Skeletal muscle satellite cell (primary cell): ENCODE measurements around the gene PET100.

Experiments
- H3K27me3 ChIP-seq: 2 replicates; pipeline ENCODE4 v1.7.0; 2013; ENCODE audit warnings: low read length; ENCODE audit not compliant: control insufficient read depth, insufficient read depth
- H3K36me3 ChIP-seq: 2 replicates; pipeline ENCODE4 v1.7.0; 2013; ENCODE audit warnings: mild to moderate bottlenecking, control low read depth, low read length; ENCODE audit not compliant: insufficient read depth
- H3K4me1 ChIP-seq: 2 replicates; pipeline ENCODE4 v1.7.0; 2013; ENCODE audit warnings: low read length; ENCODE audit not compliant: control insufficient read depth, insufficient read depth
- H3K4me2 ChIP-seq: 2 replicates; pipeline ENCODE4 v1.7.0; 2013; ENCODE audit warnings: mild to moderate bottlenecking, low read length
- H3K4me3 ChIP-seq: 2 replicates; pipeline ENCODE4 v1.7.0; 2013; ENCODE audit warnings: low read length
- H3K9ac ChIP-seq: 2 replicates; pipeline ENCODE4 v1.7.0; 2013; ENCODE audit warnings: mild to moderate bottlenecking, low read depth, low read length, moderate library complexity
- H3K9me3 ChIP-seq: replicated peaks from 2 replicates; pipeline ENCODE4 v1.7.0; 2013; ENCODE audit warnings: mild to moderate bottlenecking, control low read depth, low read length

PET100 gene

GRCh38 chr19:7614859-7615741, 14.5 kb upstream of the PET100 start:
- Histone ChIP-seq H3K9ac (no peak overlapping the region), H3K36me3 (peaks cover 7% of the 10 kb centered on the region), H3K27me3 (no peaks in the 10 kb centered on the region), H3K4me2 (no peak overlapping the region), H3K9me3 (no peaks in the 10 kb centered on the region), H3K4me3 (no peak overlapping the region), H3K4me1 (peaks cover 10% of the 10 kb centered on the region)

- no peak overlapping the region for H3K4me3 ChIP-seq
- no peak overlapping the region for H3K9ac ChIP-seq
- H3K9me3 ChIP-seq, result no peaks in the 10 kb centered on the region
- H3K27me3 ChIP-seq, result no peaks in the 10 kb centered on the region
- H3K4me1 ChIP-seq, result peaks cover 10% of the 10 kb centered on the region
- peaks cover 22% of the 10 kb centered on the region for H3K36me3 ChIP-seq
- H3K4me2 ChIP-seq, result no peak overlapping the region
Measured at GRCh38 chr19:7617172-7617571, 12.4 kb upstream of the PET100 start.

GRCh38 chr19:7617735-7618134, 11.9 kb upstream of the PET100 start:
- Histone ChIP-seq H3K9me3 (no peaks in the 10 kb centered on the region), H3K4me1 (peaks cover 10% of the 10 kb centered on the region), H3K36me3 (peaks cover 27% of the 10 kb centered on the region), H3K9ac (no peak overlapping the region), H3K4me3 (no peak overlapping the region), H3K4me2 (no peak overlapping the region), H3K27me3 (no peaks in the 10 kb centered on the region)

GRCh38 chr19:7618348-7618747, 11.2 kb upstream of the PET100 start:
- Histone ChIP-seq H3K4me1 (peaks cover 10% of the 10 kb centered on the region), H3K36me3 (peaks cover 33% of the 10 kb centered on the region), H3K9me3 (no peaks in the 10 kb centered on the region), H3K4me3 (no peak overlapping the region), H3K9ac (no peak overlapping the region), H3K27me3 (no peaks in the 10 kb centered on the region), H3K4me2 (no peak overlapping the region)

GRCh38 chr19:7618771-7619510, 10.7 kb upstream of the PET100 start:
- H3K4me2 ChIP-seq, result no peak overlapping the region
- no peak overlapping the region for H3K4me3 ChIP-seq
- H3K9me3 ChIP-seq, result no peaks in the 10 kb centered on the region
- peaks cover 10% of the 10 kb centered on the region for H3K4me1 ChIP-seq
- H3K9ac ChIP-seq, result no peak overlapping the region
- no peaks in the 10 kb centered on the region for H3K27me3 ChIP-seq
- peaks cover 36% of the 10 kb centered on the region for H3K36me3 ChIP-seq

DNA sequence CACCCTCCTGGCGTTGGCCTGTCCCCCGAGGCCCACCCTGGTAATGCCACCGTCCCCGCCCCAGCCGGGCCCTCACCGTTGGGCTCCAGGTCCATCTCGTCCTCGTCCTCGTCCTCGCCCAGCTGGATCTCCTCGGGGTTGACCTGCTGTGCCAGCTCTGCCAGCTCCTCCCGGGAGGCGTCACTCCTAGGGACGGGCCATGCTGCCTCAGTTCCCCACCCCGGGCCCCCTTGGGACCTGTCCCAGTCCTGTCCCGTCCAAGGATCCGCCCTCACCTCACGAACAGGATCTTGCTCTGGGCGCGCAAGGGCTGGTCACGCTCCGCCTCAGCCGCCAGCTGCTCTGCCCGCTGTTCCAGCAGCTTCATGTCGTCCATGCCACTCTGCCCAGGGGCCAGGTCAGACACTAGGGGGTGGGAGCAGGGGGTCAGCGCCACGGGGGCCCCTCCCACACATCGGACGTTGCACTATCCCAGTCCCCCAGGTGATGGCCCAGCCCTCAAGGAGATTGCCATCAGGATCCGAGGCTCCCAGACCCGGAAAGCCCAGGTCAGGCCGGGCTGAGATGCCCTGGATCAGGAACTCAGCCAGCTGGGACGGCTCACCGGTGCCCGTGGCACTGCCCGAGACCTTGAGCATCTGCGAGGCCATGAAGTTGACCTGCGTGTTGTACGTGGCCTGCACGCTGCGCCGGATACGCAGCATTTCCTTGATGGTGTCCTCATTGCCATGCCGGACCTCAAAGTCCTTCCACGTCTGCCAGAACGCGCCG, 9.7 kb upstream of the PET100 start:
- Histone ChIP-seq H3K4me2 (no peak overlapping the region), H3K9me3 (no peaks in the 10 kb centered on the region), H3K4me3 (no peak overlapping the region), H3K27me3 (no peaks in the 10 kb centered on the region), H3K36me3 (peaks cover 39% of the 10 kb centered on the region), H3K9ac (no peak overlapping the region), H3K4me1 (peaks cover 10% of the 10 kb centered on the region)

DNA sequence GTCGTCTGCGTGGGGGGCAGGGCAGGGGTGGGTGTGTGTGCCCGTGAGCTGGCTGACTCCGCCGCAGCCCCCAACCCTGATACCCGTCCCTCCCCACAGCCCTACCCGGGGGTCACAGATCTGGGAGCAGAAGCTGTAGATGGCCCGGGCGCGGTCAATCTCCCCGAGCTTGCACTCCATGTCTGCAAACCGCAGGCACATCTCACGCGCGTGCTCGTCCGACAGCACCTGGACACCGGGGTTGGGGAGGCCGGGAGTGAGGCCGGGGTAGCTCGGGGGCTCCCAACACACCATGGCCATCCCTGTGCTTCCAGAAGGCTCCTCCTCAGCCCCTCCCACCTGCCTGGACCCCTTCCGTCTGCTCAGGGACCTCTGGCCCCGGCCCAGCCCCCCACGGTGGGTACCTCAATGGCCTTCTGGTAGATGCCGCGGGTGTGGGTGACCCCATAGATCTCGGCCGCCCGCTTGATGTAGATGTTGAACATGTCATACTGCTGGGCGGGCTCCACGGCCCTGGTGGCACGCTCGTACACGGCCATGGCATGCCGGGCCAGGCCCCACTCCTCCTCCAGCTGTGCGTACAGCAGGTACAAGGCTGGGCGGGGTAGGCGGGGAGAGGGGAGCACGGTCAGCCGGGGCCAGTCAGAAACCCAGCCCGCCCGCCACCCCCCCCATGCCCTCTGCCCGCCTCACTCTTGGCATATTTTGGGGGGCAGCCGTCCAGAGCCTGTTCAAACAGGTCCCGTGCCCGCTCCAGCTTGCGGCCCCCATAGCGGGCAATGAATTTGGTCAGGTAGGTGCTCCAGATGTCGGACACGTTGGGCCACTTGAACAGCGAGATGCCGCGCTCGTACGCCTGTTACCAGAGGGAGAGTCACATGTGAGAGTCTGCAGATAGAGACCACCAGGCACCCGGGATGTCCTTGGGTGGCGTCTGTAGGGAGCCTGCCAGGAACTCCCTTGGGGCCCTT, 8.9 kb upstream of the PET100 start:
- Histone ChIP-seq H3K4me2 (no peak overlapping the region), H3K9ac (no peak overlapping the region), H3K4me3 (no peak overlapping the region), H3K4me1 (peaks cover 10% of the 10 kb centered on the region), H3K36me3 (peaks cover 41% of the 10 kb centered on the region), H3K27me3 (no peaks in the 10 kb centered on the region), H3K9me3 (no peaks in the 10 kb centered on the region)

DNA sequence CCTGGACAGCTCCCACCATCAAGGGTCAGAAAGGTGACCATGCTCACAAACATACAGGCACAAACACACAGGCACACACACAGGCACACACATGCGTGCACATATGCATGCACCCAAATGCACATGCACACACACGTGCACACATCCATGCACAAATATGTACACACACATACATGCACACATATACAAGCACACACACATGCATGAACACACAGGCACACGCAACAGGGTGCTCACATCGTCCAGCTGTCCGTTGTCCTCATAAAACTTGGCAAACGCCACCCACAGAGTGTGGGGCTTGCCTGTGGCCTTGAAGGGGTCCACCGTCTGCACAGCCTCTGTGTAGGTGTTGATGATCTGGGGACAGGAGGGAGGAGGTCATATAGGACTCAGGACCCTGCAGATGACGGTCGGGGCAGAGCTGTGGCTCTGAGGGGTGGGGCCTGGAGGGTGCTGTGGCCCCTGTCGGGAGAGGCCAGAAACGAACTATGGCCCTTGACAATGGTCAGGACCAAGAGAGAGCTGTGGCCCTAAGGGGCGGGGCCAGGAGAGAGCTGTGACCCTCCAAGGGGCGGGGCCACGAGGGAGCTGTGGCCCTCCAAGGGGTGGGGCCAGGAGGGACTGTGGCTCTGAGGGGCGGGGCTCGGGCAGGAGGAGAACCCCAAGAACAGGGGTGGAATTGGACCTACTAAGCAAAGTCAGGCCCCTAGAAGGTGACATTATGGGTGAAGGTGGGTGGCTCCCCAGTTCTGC, 6.5 kb upstream of the PET100 start:
- peaks cover 52% of the 10 kb centered on the region for H3K36me3 ChIP-seq
- H3K9ac ChIP-seq, result no peak overlapping the region
- H3K4me3 ChIP-seq, result no peak overlapping the region
- no peaks in the 10 kb centered on the region for H3K9me3 ChIP-seq
- no peaks in the 10 kb centered on the region for H3K27me3 ChIP-seq
- H3K4me1 ChIP-seq, result peaks cover 11% of the 10 kb centered on the region
- no peak overlapping the region for H3K4me2 ChIP-seq

DNA sequence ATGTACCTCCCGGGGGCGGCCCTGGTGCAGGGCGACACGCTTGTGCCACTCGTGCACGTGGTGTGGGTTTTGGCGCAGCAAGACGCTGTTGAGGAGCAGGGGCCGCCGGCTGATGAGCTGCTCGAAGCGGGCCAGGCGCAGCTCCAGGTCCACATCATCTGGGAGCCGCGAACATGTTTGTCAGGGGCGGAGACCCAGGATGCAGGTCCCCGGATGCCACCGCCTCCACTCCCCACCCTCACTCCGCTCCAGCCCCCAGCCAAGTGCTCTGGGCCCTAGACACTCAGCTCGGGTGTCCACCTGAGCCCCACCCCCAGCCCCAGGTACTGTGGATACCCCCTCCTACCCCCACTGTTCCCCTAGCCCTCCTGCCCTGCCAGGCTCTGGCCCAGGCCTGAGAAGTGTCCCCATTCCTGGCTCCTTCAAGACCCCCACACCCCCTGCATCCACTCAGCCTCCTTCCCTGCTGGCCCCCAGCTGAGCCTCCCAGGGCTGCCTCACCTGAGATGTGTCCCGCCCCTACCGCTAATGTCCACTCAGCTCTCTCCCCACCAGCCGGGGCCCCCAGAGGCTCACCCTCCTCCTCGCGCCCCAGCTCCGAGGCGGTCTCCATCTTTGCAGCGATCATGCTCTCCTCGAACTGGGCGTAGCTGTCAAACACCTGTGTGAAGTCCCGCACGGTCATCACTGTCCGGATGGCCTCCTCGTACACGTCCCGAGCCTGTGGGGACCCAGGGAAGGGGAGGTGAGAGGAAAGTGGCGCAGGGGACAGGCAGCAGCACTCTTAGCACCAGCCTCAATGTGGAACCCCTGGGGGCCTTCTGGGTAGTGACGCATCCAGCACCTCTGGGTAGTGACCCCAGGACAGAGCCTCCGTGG, 5.6 kb upstream of the PET100 start:
- peaks cover 10% of the 10 kb centered on the region for H3K4me1 ChIP-seq
- no peak overlapping the region for H3K4me2 ChIP-seq
- no peaks in the 10 kb centered on the region for H3K27me3 ChIP-seq
- no peak overlapping the region for H3K9ac ChIP-seq
- peaks cover 52% of the 10 kb centered on the region for H3K36me3 ChIP-seq
- H3K9me3 ChIP-seq, result no peaks in the 10 kb centered on the region
- H3K4me3 ChIP-seq, result no peak overlapping the region
